Gastrocnemius medialis (tissue), 4 donors: ENCODE measurements around the gene AMH.

Experiments
- CTCF ChIP-seq, 5 experiments: fragments of 450-650 bp in 3 of 5; fragments of 200-600 bp in 2 of 5; sonication (generic) in 2 of 5; IDR thresholded peaks in 4 of 5; conservative IDR thresholded peaks in 1 of 5; 1 replicate in 4 of 5; 2 replicates in 1 of 5; pipeline ENCODE4 v1.5.1; 2016 to 2019; ENCODE audit warnings: antibody characterized with exemption in 5 of 5, mild to moderate bottlenecking in 3 of 5, moderate library complexity in 3 of 5
- POLR2A ChIP-seq, 2 donors: fragments of 450-650 bp; IDR thresholded peaks; one replicate each; pipeline ENCODE4 v1.6.1; 2017; ENCODE audit warnings: antibody characterized with exemption in 2 of 2, mild to moderate bottlenecking in 2 of 2, moderate library complexity in 2 of 2

GRCh38 chr19:2231621-2232221, 17.4 kb upstream of the AMH start:
- TF ChIP-seq CTCF (IDR thresholded peaks at IDR 0.05 in 4 of 5, conservative IDR thresholded peaks at IDR 0.05 in 1 of 5) (peak in 3 of 5 experiments; percentile 13 to 46 (median 36)), POLR2A (IDR thresholded peaks at IDR 0.05) (no peak)
